SK-N-SH treated with all-trans-retinoic acid at 6 μM for 48 hours (cell line): ENCODE data around the gene SFMBT2.

ENCODE experiments used
- ATAC-seq: fragments of 200-7000 bp; cut with Tn5 transposase; 3 replicates; pipeline ENCODE4 v1.9.1; 2020; ENCODE audit warnings: mild to moderate bottlenecking, moderate library complexity
- ARNTL ChIP-seq: fragments of 450-650 bp; formaldehyde crosslinking; IDR thresholded peaks from 2 replicates; pipeline ENCODE4 v1.5.0; 2020; ENCODE audit warnings: low read depth, mild to moderate bottlenecking, moderate library complexity, borderline replicate concordance
- BACH2 ChIP-seq: fragments of 250-450 bp; sonication (Bioruptor Pico); IDR thresholded peaks from 2 replicates; pipeline ENCODE4 v1.9.0; 2021; ENCODE audit warnings: mild to moderate bottlenecking, borderline replicate concordance
- CREB5 ChIP-seq: fragments of 250-450 bp; sonication (Bioruptor Pico); IDR thresholded peaks from 2 replicates; pipeline ENCODE4 v1.5.1; 2020; ENCODE audit warnings: low read depth, mild to moderate bottlenecking, moderate library complexity
- GLIS3 ChIP-seq: fragments of 250-450 bp; sonication (Bioruptor Pico); IDR thresholded peaks from 2 replicates; pipeline ENCODE4 v1.5.0; 2020; ENCODE audit warnings: mild to moderate bottlenecking, moderate library complexity
- ISL1 ChIP-seq: fragments of 250-450 bp; sonication (Bioruptor Pico); IDR thresholded peaks from 2 replicates; pipeline ENCODE4 v2.1.2; 2022; ENCODE audit warnings: mild to moderate bottlenecking, moderate library complexity
- OSR1 ChIP-seq: fragments of 250-450 bp; sonication (Bioruptor Pico); IDR thresholded peaks from 2 replicates; pipeline ENCODE4 v1.8.0; 2022; ENCODE audit warnings: moderate library complexity, mild to moderate bottlenecking, inconsistent platforms
- PATZ1 ChIP-seq: fragments of 250-450 bp; sonication (Bioruptor Pico); IDR thresholded peaks from 2 replicates; pipeline ENCODE4 v1.8.0; 2020; ENCODE audit warnings: mild to moderate bottlenecking, moderate library complexity, borderline replicate concordance
- PPARA ChIP-seq: fragments of 250-450 bp; sonication (Bioruptor Pico); IDR thresholded peaks from 2 replicates; pipeline ENCODE4 v1.5.0; 2020; ENCODE audit warnings: mild to moderate bottlenecking, borderline replicate concordance
- RARB ChIP-seq: fragments of 250-450 bp; sonication (Bioruptor Pico); IDR thresholded peaks from 2 replicates; pipeline ENCODE4 v1.8.0; 2021; ENCODE audit warnings: mild to moderate bottlenecking, moderate library complexity
- TCF4 ChIP-seq: fragments of 250-450 bp; sonication (Bioruptor Pico); IDR thresholded peaks from 2 replicates; pipeline ENCODE4 v1.8.0; 2021; ENCODE audit warnings: mild to moderate bottlenecking, moderate library complexity, borderline replicate concordance
- TOX ChIP-seq: fragments of 250-450 bp; sonication (Bioruptor Pico); IDR thresholded peaks from 2 replicates; pipeline ENCODE4 v1.8.0; 2021; ENCODE audit warnings: mild to moderate bottlenecking, moderate library complexity, borderline replicate concordance
- TSHZ2 ChIP-seq: fragments of 250-450 bp; sonication (Bioruptor Pico); IDR thresholded peaks from 2 replicates; pipeline ENCODE4 v1.5.0; 2020; ENCODE audit warnings: mild to moderate bottlenecking, moderate library complexity
- ZC3H10 ChIP-seq: fragments of 250-450 bp; sonication (Bioruptor Pico); IDR thresholded peaks from 2 replicates; pipeline ENCODE4 v1.5.1; 2021; ENCODE audit warnings: mild to moderate bottlenecking, moderate library complexity
- ZFP3 ChIP-seq: fragments of 250-450 bp; sonication (Bioruptor Pico); IDR thresholded peaks from 2 replicates; pipeline ENCODE4 v1.5.0; 2020; ENCODE audit warnings: mild to moderate bottlenecking, moderate library complexity
- ZNF565 ChIP-seq: fragments of 450-650 bp; formaldehyde crosslinking; conservative IDR thresholded peaks from 2 replicates; pipeline ENCODE4 v1.5.0; 2020; ENCODE audit warnings: low read depth, mild to moderate bottlenecking, moderate library complexity
- ZNF70 ChIP-seq: fragments of 450-650 bp; formaldehyde crosslinking; IDR thresholded peaks from 2 replicates; pipeline ENCODE4 v1.5.0; 2020; ENCODE audit warnings: mild to moderate bottlenecking, moderate library complexity
- ZNF8 ChIP-seq: fragments of 450-650 bp; formaldehyde crosslinking; IDR thresholded peaks from 2 replicates; pipeline ENCODE4 v1.5.0; 2020; ENCODE audit warnings: mild to moderate bottlenecking, moderate library complexity

Gene SFMBT2

GRCh38 chr10:7457478-7458316 is 46.9 kb upstream of the SFMBT2 start:
- TF ChIP-seq OSR1 (CRISPR knock-in tag) (no peak), ZNF8 (CRISPR knock-in tag) (no peak), CREB5 (CRISPR knock-in tag) (no peak), TCF4 (CRISPR knock-in tag) (no peak), ZC3H10 (CRISPR knock-in tag) (no peak), ISL1 (CRISPR knock-in tag) (no peak), PPARA (CRISPR knock-in tag) (no peak), ARNTL (CRISPR knock-in tag) (no peak), ZFP3 (CRISPR knock-in tag) (no peak), TSHZ2 (no peak), BACH2 (CRISPR knock-in tag) (no peak), PATZ1 (no peak), RARB (no peak), TOX (CRISPR knock-in tag) (no peak), ZNF565 (CRISPR knock-in tag) (no peak)
- ATAC-seq, result no peak

GRCh38 chr10:7449063-7449695 is 38.3 kb upstream of the SFMBT2 start:
- ATAC-seq, result no peak
- TF ChIP-seq PATZ1 (no peak), OSR1 (CRISPR knock-in tag) (no peak), GLIS3 (CRISPR knock-in tag) (no peak), ZNF70 (CRISPR knock-in tag) (no peak), TSHZ2 (no peak)
